GM18867 (cell line): ENCODE data around the gene MAP3K9.
"Not testable (repeated sequence)": the region's sequence is repeated elsewhere in the genome, so short reads cannot be mapped to it uniquely, and the experiment has no call there.

Source experiments
- ATAC-seq: cut with Tn5 transposase; IDR thresholded peaks from one replicate; pipeline ENCODE4 v1.9.1; 2021; ENCODE audit warnings: mild to moderate bottlenecking, moderate library complexity; ENCODE audit not compliant: unreplicated experiment

Gene MAP3K9

GRCh38 chr14:70726651-70727375, 82.5 kb downstream of the MAP3K9 start:
- ATAC-seq = no peak

DNA sequence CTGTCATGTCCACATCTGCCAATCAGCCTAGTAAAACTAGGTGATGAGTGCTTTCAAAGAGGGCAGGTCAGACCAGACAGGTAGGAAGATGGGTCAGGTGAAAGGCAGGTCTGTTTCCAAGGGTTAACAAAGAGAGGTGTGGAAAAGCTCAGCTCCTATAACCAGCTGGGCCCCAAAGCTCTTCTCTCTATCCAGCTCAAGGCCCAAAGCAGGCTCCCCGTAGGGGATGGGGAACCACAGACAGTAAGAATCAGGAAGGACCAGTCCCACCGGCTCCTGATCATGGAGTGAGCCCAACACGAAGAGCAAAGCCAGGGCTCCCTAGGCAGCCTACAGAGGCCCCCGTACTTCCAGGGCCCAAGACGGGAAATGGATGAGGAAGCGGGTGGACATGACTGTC, 84.4 kb downstream of the MAP3K9 start:
- ATAC-seq = no peak

DNA sequence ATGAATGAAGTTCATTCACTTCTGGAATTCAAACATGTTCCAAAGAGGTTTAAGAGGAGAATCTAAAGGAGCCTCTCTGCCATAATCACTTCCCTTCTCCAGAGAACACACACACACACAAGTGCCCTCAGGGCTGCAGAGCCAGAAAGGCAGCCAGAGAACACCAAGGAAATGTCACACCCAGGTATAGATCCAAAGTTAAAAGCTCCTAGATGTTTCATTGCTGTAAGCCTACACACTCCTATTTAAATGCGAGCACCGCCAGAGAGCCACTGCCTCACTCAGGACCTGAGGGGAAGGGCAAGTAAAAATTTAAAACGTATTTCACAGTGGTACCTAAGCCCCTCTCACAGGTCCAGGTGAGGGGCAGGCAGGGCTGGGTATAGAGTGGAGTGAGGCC, 85.2 kb downstream of the MAP3K9 start:
- no peak for ATAC-seq

- ATAC-seq = no peak
Measured at GRCh38 chr14:70723276-70723675, 86.0 kb downstream of the MAP3K9 start.

- ATAC-seq = no peak
Measured at GRCh38 chr14:70722418-70722817, 86.9 kb downstream of the MAP3K9 start.

DNA sequence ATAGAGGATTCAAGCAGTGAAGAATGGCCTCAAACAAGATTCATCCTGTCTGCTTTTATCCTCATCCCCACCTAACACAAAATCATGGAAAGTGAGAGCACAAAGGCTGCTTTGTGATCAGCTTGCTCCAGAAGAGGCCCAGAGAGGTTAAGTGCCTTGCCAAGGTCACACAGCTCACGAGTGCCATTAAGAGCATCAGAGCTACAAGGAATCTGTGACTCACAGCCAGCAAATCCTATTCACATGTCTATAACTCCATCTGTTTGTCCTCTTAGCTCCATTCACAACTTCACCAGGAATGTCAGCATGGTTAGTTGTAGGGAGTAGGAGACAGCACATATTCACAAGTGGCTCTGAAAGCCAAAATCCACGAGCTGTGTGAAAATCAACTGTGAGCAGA, 87.8 kb downstream of the MAP3K9 start:
- ATAC-seq = no peak

GRCh38 chr14:70718383-70719118, 90.8 kb downstream of the MAP3K9 start:
- ATAC-seq = no peak

DNA sequence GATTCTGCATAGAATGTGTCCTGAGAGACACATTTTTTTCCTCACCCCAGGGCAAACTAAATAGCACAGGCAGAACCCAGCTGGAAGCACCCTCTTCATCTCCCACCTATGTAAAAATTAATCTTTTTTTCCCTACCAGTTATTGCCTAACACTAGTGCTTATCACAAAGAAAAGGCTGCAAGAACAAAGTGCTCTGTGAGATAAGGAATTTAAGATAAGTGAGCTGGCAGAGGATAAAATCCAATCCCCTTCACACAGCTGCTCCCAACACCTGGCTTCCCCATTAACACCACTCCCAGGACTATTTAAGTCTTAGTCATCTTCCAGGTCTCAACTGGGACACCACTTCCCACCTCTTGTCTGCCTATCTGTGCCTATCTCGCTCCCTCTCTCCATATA, 92.4 kb downstream of the MAP3K9 start:
- no peak for ATAC-seq

GRCh38 chr14:70716483-70716882, 92.8 kb downstream of the MAP3K9 start:
- no peak for ATAC-seq

DNA sequence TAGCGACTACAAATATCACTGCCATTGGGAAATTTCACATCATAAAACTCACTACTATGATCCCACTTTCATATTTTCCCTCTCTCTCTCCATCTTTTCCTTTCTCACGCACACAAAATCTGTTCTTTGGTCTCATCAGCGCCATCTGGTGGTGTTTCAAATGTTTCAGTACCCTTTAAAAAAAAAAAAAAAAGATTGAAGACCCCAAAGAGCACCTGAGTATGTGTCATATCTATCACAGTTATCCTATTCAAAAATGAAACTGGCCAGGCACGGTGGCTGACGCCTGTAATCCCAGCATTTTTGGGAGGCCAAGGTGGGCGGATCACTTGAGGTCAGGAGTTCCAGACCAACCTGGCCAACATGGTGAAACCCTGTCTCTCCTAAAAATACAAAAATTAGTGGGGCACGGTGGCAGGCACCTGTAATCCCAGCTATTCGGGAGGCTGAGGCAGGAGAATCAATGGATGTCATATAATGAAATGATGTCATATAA, 95.2 kb downstream of the MAP3K9 start:
- ATAC-seq = no peak

GRCh38 chr14:70713511-70713916, 95.8 kb downstream of the MAP3K9 start:
- no peak for ATAC-seq

DNA sequence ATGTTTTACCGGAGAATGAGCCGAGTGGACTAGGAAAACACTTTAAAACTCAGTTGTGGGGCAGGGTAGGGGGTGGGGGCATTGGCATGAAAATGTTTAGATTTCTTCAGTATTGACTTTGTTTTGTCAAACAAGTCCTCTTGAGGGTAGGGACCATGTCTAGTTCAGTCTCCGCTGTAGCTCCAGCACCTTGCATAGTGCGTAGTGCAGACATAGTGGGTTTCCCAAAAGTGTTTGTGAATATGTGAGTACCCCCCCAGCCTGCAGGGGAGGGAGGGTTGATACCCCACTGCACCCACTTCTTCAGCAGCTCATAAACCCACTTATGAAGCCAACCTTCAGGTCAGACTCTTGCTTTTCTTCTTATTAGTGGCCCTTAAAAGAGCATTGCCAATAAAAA, 96.2 kb downstream of the MAP3K9 start:
- ATAC-seq = no peak

DNA sequence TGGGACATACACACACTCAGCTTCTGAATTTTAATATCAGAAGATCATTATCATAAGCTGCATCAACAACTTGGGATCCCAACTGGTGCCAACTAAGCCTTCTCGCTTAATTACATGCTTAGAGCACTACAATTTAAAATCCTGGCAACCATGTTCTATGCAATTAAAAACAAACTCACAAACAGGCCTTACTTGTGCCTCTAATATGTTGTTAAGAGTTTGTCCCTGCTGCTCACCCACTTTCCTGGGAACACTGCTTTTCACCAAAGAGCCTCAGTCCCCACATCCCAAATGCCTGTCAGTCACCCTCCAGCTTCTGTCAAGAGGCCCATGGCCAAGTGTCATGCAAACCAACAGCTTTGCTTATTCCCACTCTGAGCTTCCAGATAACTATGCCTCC, 97.9 kb downstream of the MAP3K9 start:
- no peak for ATAC-seq

DNA sequence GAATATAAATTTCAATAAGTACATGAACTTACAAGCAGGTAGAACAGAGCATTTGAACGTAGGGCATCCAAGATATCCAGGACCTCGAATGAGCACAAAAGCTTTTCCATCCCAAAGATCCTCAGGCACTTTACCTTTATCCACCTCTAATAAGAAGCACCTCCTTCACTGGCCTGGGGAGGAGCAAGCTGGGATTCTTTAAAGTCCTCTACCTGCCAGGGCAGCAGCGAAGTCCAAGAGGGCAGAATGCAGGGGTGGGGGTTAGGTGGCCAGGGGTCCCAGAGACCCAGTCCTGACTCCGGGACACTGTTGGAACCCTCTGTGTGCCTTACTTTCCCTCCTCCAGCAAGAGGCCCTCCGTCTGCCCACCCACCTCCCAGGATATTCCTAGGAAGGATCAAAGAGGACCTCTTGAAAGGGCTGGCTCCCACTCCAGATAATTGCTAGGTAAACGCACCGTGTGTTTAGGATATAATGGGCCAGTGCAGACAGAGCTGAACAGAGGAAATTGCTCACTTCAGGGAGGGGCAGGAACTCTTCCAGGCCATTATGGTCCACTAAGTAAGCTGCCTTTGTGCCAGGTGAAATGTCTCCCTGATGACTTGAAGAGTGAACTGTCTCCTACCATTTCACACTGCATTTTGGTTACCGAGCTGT, 99.5 kb downstream of the MAP3K9 start:
- ATAC-seq = no peak

DNA sequence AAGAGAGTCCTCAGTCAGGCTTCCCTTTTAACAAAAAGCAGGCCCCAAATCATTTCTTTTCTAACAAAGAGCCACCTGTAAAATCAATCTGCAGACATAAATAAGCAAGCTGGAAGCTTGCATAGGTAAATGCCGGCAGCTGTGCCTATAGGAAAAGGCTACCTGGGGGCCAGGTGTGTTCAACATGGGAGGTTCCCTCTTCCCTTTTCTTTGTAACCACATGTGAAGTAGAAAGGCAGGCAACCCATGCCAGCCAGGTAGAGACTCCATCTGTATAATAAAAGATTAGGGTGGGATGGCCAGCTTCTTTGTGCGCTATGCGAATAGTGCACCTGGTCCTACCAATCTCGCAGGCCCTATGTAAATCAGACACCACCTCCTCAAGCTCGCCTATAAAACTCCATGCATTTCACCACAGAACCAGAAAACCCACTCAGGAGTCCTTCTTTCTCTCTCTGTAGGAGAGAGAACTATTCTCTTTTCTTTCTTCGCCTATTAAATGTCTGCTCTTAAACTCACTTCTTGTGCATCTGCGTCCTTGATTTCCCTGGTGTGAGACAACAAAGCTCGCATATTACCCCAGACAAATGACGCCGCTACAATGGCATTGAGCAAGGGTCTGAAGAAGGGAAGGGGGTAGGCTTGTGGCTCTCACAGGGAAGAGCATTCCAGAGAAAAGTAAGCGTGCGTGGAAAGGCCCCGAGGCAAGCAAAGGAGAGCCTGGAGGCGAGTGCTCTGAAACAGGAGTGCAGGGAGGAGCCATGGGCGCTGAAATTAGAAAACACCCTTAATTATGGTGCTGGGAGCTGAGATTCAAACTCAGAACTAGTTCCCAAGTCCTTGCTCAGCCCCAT, 100.4 kb downstream of the MAP3K9 start:
- no peak for ATAC-seq

DNA sequence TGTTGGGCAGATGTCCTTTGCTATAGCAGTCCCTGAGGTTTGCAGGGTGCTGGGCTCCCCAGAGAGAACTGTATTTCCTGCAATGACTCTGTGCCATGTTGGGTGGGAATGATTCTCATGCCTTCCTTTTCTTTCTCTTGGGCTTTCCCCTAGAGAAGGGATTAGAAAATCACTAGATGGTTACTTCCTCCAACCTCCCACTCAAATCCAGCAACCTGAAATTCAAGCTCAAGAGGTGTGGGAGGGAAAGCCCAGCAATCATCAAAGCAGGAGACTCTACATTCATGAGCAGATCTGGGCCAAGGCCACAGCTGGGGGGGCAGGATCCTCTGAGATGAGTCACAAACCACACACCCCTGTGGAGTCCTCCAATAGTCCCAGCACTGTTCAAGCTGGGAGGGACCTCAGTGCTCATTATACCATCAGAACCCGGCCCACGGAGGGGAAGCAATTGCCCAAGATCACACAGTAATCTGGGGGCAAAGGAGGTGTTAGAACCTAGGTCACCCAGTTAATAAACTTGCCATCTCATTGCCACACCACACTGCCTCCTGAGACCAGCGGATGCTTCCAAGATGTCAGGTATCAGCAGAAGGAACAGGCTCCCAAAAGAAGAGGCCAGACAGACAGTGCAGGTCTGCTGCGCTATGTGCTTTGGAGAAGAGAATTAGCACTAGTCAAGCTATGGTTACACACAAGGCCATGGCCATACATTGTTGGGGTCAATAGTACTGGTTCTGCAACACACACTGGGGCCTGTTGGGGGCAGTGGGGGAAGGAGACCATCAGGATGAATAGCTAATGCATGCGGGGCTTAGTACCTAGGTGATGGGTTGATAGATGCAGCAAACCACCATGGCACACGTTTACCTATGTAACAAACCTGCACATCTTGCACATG, 101.9 kb downstream of the MAP3K9 start:
- no peak for ATAC-seq

DNA sequence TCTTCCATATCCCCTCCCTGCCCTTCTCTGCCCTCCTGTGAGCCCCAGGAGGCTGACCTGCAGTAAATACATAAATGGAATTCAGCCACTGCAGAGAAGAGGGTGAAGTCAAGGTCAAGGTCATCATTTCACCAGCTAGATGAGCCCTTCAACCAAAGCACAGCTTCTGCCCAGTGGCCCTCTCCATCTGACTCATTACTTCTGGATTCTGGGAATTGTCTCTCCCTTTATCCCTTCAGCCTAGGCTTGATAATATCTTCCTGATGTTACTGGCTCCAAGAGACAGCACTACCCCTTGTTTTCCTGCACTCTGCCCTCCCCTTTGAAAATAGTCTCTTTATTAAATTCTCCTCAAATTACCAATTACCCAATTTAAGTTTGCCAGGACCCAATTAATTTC, 103.1 kb downstream of the MAP3K9 start:
- no peak for ATAC-seq

- ATAC-seq = no peak
Measured at GRCh38 chr14:70704960-70705359, 104.4 kb downstream of the MAP3K9 start.

GRCh38 chr14:70703621-70704168, 105.6 kb downstream of the MAP3K9 start:
- ATAC-seq = not testable (repeated sequence)

GRCh38 chr14:70702161-70702560, 107.2 kb downstream of the MAP3K9 start:
- ATAC-seq = no peak
